Ovary (tissue), 9 donors: Measurements from ENCODE around the gene LIME1. TPM values are rescaled to one million over a fixed set of nuclear protein-coding genes. Genes with fewer than 3 reads are reported as not detected.

ENCODE experiments used
- DNase-seq, 5 donors: peaks; one replicate each; pipeline ENCODE4 v3.0.0-alpha.2; 2019 to 2020
- H3K27ac ChIP-seq, 2 donors: fragments of 200-600 bp; one replicate each; pipeline versions ENCODE4 v1.5.1 to v1.8.0; 2019 to 2022
- H3K27me3 ChIP-seq: fragments of 200-600 bp; one replicate; pipeline ENCODE4 v1.8.0; 2022
- H3K36me3 ChIP-seq: fragments of 200-600 bp; sonication (generic); one replicate; pipeline ENCODE4 v1.5.1; 2019
- H3K4me1 ChIP-seq: one replicate; pipeline ENCODE4 v1.8.1; 2013; ENCODE audit warnings: mild to moderate bottlenecking, moderate library complexity; ENCODE audit not compliant: insufficient read depth
- H3K4me3 ChIP-seq: fragments of 200-600 bp; sonication (generic); one replicate; pipeline ENCODE4 v1.5.1; 2017
- H3K9me3 ChIP-seq, 2 donors: fragments of 200-600 bp in 1 of 2; sonication (generic) in 1 of 2; one replicate each; pipeline versions ENCODE4 v1.5.1 to v1.8.1; 2013 to 2019; ENCODE audit warnings: mild to moderate bottlenecking in 1 of 2, moderate library complexity in 1 of 2
- EP300 ChIP-seq: sonication (generic); formaldehyde crosslinking; IDR thresholded peaks from one replicate; pipeline ENCODE4 v1.6.1; 2017; ENCODE audit warnings: antibody characterized with exemption
- POLR2A ChIP-seq: fragments of 450-650 bp; IDR thresholded peaks from one replicate; pipeline ENCODE4 v1.6.1; 2017; ENCODE audit warnings: antibody characterized with exemption, mild to moderate bottlenecking, moderate library complexity
- WGBS, 3 donors: extraction: QIAGEN DNeasy Blood & Tissue Kit in 1 of 3; methylation state at CpG; one replicate each; pipeline versions ENCODE4 v1.1.5 to v1.1.7; 2013 to 2017; 5-methylcytosine and 5-hydroxymethylcytosine counted together
- intact Hi-C, 4 donors: fragments of 100-400 bp; cut with DNase I; formaldehyde crosslinking; loops; one replicate each; pipeline versions ENCODE4 v1.11.0 to v1.15.1; 2022 to 2023
- polyA plus RNA-seq, 2 donors: library from polyadenylated mRNA; stranded (reverse); fragments of 200-250 nt in 1 of 2; fragments of 350-450 nt in 1 of 2; fragmentation: Illumina TruSeq in 1 of 2; extraction: RNeasy Lipid Tissue Mini Kit (QIAGEN cat#74804) in 1 of 2; gene quantifications; one replicate each; pipeline ENCODE4 v1.2.3, GENCODE V29; 2013 to 2014
- total RNA-seq, 7 donors: library from RNA; depleted of rRNA in 2 of 7; stranded (reverse); fragments of >200 nt in 2 of 7; fragmentation: NEBNext Ultra II Directional in 3 of 7; extraction: Animal tissue kit (Norgen Biotek cat#: 25700) in 3 of 7; gene quantifications; one replicate each; pipeline versions ENCODE4 v1.1.0 to v1.2.4, GENCODE V29; 2016 to 2023
- TF ChIP-seq, protein P1 (sequence below), 3 donors: fragments of 450-650 bp in 2 of 3; fragments of 200-600 bp in 1 of 3; IDR thresholded peaks; one replicate each; pipeline versions ENCODE4 v1.5.1 to v1.8.0; 2016 to 2022; ENCODE audit warnings: antibody characterized with exemption in 3 of 3, mild to moderate bottlenecking in 1 of 3
- donor health status: DM: no; HTN: no; CAD: no; lungs with moderate emphysema.
- donor health status: DM: no; HTN: no; CAD: no.
- donor health status: Bipolar disorder and iron deficiency.
- donor health status: DM: yes; HTN: yes; CAD: no.
- donor health status: DM: no; HTN: no; CAD: no.
- donor health status: DM: yes; HTN: yes; CAD: no.

The LIME1 gene
- total and polyA plus RNA-seq, 9 donors: 0.15 to 21.6 (median 13.7) TPM

DNA sequence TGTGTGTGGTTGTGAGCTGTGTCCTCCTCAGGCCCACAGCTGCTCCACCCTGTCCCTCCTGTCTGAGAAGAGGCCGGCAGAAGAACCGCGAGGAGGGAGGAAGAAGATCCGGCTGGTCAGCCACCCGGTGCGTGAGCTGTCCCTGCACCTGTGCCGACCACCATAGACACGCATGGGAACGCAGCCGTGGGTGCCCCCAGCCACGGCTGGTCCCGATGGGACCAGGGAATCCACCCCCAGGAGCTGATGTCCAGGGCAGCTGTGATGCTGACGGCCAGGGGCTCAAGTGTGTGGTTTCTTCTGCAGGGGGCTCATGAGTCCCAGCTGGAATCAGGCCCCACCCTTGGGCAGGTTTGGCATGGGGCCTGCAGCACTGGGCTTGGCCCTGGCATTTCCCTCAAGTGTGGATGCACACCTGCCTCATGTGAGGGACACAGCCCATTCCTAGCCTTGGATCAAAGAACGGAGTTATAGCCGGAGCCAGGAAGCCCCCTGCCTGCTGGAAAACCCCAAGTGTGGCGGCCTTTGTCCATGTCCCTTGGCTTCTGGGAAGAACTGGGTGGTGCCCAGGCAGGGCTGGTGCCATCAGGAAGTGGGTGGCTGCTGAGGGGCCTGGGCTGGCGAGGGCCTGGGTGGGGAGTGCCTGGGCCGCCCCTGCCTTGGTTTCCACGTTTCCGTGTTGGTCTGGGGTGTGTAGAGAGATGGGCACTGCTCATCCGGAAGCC is 44.6 kb upstream of the LIME1 start:
- Histone ChIP-seq H3K4me1 (peaks cover 7% of the 10 kb centered on the region), H3K36me3 (no peaks in the 10 kb centered on the region), H3K27ac (no peak overlapping the region), H3K27me3 (no peaks in the 10 kb centered on the region), H3K4me3 (no peak overlapping the region), H3K9me3 (no peaks in the 10 kb centered on the region)
- intact Hi-C loops: no loop called here
- WGBS, 3 donors: 77 to 85% (median 80%) methylated on average over 19 to 21 of the region's 21 CpGs
- TF ChIP-seq EP300 (no peak), POLR2A (no peak)
- TF ChIP-seq, protein P1, sequence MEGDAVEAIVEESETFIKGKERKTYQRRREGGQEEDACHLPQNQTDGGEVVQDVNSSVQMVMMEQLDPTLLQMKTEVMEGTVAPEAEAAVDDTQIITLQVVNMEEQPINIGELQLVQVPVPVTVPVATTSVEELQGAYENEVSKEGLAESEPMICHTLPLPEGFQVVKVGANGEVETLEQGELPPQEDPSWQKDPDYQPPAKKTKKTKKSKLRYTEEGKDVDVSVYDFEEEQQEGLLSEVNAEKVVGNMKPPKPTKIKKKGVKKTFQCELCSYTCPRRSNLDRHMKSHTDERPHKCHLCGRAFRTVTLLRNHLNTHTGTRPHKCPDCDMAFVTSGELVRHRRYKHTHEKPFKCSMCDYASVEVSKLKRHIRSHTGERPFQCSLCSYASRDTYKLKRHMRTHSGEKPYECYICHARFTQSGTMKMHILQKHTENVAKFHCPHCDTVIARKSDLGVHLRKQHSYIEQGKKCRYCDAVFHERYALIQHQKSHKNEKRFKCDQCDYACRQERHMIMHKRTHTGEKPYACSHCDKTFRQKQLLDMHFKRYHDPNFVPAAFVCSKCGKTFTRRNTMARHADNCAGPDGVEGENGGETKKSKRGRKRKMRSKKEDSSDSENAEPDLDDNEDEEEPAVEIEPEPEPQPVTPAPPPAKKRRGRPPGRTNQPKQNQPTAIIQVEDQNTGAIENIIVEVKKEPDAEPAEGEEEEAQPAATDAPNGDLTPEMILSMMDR (IDR thresholded peaks at IDR 0.05): no peak
- DNase-seq: peak in 1 of 5 donors; percentile 28

DNA sequence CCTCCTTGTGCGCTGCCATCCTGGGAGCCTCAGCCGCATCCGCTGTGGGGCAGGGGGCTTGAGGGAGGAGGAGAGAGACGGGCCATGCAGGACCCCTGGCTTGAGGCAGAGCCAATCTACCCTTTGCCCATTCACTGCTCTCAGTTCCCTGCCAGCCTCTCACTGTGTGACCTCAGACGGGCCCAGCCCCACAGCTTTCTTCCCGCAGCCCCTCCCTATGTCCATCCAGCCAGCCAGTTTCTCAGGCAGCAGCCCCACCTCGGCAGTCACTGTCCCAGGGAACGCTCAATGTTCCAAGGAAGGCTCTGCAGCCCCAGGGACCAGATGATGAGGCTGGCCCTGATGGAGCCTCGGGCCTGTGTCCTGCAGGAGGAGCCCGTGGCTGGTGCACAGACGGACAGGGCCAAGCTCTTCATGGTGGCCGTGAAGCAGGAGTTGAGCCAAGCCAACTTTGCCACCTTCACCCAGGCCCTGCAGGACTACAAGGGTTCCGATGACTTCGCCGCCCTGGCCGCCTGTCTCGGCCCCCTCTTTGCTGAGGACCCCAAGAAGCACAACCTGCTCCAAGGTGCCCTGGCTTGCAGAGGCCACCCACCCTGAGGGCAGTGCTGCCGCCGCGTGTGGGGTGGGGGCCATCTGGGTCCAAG is 43.9 kb upstream of the LIME1 start:
- TF ChIP-seq EP300: no peak
- no peak for TF ChIP-seq POLR2A
- TF ChIP-seq, protein P1 (IDR thresholded peaks at IDR 0.05): no peak
- H3K4me1 ChIP-seq: peaks cover 4% of the 10 kb centered on the region
- 68 to 73% (median 68%) methylated on average over 17 to 20 of the region's 20 CpGs for WGBS, 3 donors
- DNase-seq: peak in 2 of 5 donors; percentile 15 to 28
- no peaks in the 10 kb centered on the region for H3K27me3 ChIP-seq
- H3K9me3 ChIP-seq: no peaks in the 10 kb centered on the region
- no peak overlapping the region for H3K4me3 ChIP-seq
- H3K36me3 ChIP-seq: no peaks in the 10 kb centered on the region
- intact Hi-C loops: no loop called here
- H3K27ac ChIP-seq: no peak overlapping the region

DNA sequence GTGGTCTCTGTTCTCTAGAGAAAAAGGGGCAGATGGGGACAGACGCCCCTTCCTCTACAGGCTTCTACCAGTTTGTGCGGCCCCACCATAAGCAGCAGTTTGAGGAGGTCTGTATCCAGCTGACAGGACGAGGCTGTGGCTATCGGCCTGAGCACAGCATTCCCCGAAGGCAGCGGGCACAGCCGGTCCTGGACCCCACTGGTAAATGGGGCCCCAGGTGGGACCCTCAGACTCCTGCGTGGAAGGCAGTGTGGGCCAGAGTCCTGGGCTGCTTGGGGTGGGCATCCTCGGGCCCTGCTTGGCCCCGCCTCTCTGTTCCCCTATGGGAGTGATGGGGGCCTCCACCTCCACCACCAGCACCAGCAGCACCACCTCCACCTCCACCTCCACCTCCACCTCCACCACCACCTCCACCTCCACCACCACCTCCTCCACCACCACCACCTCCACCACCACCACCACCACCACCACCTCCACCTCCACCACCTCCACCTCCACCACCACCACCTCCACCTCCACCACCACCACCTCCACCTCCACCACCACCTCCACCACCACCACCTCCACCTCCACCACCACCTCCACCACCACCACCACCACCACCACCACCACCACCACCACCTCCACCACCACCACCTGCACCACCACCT is 43.3 kb upstream of the LIME1 start:
- peak in 1 of 5 donors; percentile 28 for DNase-seq
- Histone ChIP-seq H3K27ac (no peak overlapping the region), H3K4me3 (no peak overlapping the region), H3K4me1 (peaks cover 4% of the 10 kb centered on the region), H3K27me3 (no peaks in the 10 kb centered on the region), H3K36me3 (no peaks in the 10 kb centered on the region), H3K9me3 (no peaks in the 10 kb centered on the region)
- WGBS, 3 donors: 75 to 86% (median 82%) methylated on average over 9 to 10 of the region's 10 CpGs
- TF ChIP-seq POLR2A: no peak
- TF ChIP-seq EP300: no peak
- TF ChIP-seq, protein P1 (IDR thresholded peaks at IDR 0.05): no peak
- intact Hi-C loops: no loop called here

DNA sequence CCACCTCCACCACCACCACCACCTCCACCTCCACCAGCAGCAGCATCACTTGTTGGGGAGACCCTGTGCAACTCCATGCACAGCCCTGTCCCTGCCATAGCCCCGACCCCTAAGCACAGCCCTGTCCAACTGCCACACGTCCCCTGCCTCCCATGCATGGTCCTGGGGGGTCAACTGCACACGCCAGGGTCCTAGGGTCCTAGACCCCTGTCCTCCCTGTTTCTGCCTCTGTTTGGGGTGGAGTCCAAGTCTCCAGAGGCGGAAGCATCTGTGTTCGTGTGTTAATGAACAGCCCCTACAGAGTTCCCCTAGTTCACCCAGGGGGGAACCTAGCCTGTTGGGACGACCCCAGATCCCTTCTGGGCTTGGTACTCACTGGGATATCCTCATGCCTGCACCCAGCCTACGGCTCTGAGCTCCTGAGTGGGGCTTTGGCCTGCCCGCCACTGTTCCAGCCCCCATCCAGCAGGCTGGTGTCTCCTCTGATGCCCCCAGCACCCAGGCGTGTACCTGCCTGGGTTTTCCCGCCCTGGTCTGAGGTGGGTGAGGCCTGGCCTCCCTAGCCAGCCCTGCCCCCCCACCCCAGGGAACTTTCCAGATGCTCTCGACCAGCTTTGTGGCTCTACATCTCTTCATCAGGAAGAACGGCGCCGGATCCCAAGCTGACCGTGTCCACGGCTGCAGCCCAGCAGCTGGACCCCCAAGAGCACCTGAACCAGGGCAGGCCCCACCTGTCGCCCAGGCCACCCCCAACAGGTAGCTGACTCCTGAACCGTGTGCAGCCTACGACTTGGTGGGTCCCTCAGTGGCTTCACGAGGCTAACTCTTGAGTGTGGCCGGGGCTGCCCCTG is 42.5 kb upstream of the LIME1 start:
- Histone ChIP-seq H3K27me3 (no peaks in the 10 kb centered on the region), H3K36me3 (no peaks in the 10 kb centered on the region), H3K4me3 (no peak overlapping the region), H3K9me3 (no peaks in the 10 kb centered on the region), H3K27ac (no peak overlapping the region), H3K4me1 (peaks cover 2% of the 10 kb centered on the region)
- intact Hi-C loops: no loop called here
- 89 to 93% (median 92%) methylated on average over 20 to 21 of the region's 21 CpGs for WGBS, 3 donors
- DNase-seq: peak in 1 of 5 donors; percentile 16
- TF ChIP-seq EP300 (no peak), POLR2A (no peak)
- TF ChIP-seq, protein P1 (IDR thresholded peaks at IDR 0.05): no peak
